ENCODE data around the gene CARMIL1. TPM values are rescaled to one million over a fixed set of nuclear protein-coding genes. Genes with fewer than 3 reads are reported as not detected.
"Not testable (repeated sequence)": the region's sequence is repeated elsewhere in the genome, so short reads cannot be mapped to it uniquely, and the experiment has no call there.

CARMIL1 gene
- total RNA-seq, 2 experiments from 2014 or later, result 3.9 to 4.0 TPM

DNA sequence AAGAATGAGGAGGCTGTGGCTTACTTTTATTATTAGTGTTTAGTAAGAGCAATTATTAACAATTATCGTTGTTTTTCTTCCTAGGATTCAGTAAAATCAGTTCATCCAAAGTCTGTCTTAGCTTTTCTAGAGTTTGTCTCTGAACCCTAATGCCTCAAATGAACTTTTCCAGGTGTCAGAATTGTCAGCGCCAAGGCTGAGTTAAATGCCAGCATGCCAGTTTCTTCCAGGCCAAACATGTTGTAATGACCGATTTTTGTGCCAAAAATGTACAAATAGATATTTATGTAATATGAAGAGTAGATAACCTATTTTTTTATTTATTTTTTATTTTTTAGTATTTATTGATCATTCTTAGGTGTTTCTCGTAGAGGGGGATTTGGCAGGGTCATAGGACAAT is 306.1 kb downstream of the CARMIL1 start:
- Mint-ChIP-seq H3K4me3 (no peak overlapping the region), H3K36me3 (ENCODE audit: low read depth) (peaks cover 4% of the 10 kb centered on the region), H3K4me1 (ENCODE audit: low read depth) (peaks cover 4% of the 10 kb centered on the region), H3K9me3 (no peaks in the 10 kb centered on the region), H3K27ac (no peak overlapping the region), H3K27me3 (ENCODE audit: low read depth) (no peaks in the 10 kb centered on the region)
- CTCF ChIA-PET, result no interaction called here
- DNase-seq, result no peak
- intact Hi-C loops (cut with micrococcal nuclease), result no loop called here

DNA sequence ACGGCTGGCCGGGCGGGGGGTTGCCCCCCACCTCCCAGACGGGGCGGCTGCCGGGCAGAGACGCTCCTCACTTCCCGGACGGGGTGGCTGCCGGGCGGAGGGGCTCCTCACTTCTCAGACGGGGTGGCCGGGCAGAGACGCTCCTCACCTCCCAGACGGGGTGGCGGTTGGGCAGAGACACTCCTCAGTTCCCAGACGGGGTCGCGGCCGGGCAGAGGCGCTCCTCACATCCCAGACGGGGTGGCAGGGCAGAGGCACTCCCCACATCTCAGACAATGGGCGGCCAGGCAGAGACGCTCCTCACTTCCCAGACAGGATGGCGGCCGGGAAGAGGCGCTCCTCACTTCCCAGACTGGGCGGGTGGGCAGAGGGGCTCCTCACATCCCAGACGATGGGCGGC is 306.9 kb downstream of the CARMIL1 start:
- CTCF ChIA-PET; H3K36me3 Mint-ChIP-seq (ENCODE audit: low read depth); H3K27me3 Mint-ChIP-seq (ENCODE audit: low read depth); H3K4me1 Mint-ChIP-seq (ENCODE audit: low read depth); DNase-seq; intact Hi-C loops (cut with micrococcal nuclease); H3K4me3 Mint-ChIP-seq; H3K9me3 Mint-ChIP-seq; H3K27ac Mint-ChIP-seq: not testable (repeated sequence)

DNA sequence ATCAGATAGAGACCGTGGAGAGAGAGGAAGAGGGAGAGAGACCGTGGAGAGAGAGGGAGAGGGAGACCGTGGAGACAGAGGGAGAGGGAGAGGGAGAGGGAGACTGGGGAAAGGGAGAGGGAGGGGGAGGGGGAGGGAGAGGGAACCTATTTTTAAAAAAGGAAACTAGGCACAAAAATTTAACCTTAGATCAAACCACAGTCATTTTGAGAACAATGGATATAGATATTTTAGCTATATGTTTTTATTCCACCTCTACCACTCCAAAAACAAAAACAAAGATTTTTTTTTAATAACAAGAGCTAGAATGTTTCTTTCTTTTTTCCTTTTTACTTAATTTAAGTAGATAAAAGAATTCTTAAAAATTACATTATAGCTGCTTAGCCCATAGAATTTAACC is 307.8 kb downstream of the CARMIL1 start:
- peaks cover 3% of the 10 kb centered on the region for H3K36me3 Mint-ChIP-seq (ENCODE audit: low read depth)
- no peak for DNase-seq
- CTCF ChIA-PET, result no interaction called here
- H3K4me1 Mint-ChIP-seq (ENCODE audit: low read depth), result peaks cover 2% of the 10 kb centered on the region
- H3K27me3 Mint-ChIP-seq (ENCODE audit: low read depth), result no peaks in the 10 kb centered on the region
- intact Hi-C loops (cut with micrococcal nuclease), result no loop called here
- H3K27ac Mint-ChIP-seq, result no peak overlapping the region
- no peak overlapping the region for H3K4me3 Mint-ChIP-seq
- no peaks in the 10 kb centered on the region for H3K9me3 Mint-ChIP-seq

DNA sequence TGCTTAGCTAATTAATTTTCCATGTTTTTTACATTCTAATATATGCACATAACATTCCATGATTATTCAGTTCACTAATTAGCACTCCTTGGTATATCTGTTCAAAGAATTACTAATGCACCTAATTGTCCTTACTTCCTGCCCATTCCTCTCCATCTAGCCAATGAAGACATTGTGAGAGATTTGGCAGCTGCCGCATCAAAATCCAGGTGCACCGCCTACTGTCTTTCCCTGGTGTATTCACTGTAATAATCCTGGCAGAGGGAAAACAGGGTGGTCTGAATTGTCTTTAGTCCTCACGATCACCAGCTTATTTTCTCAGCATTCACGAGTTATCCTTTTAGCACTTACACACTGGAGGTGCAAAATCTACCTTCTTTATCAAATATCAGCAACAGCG is 311.8 kb downstream of the CARMIL1 start:
- intact Hi-C loops (cut with micrococcal nuclease), result no loop called here

DNA sequence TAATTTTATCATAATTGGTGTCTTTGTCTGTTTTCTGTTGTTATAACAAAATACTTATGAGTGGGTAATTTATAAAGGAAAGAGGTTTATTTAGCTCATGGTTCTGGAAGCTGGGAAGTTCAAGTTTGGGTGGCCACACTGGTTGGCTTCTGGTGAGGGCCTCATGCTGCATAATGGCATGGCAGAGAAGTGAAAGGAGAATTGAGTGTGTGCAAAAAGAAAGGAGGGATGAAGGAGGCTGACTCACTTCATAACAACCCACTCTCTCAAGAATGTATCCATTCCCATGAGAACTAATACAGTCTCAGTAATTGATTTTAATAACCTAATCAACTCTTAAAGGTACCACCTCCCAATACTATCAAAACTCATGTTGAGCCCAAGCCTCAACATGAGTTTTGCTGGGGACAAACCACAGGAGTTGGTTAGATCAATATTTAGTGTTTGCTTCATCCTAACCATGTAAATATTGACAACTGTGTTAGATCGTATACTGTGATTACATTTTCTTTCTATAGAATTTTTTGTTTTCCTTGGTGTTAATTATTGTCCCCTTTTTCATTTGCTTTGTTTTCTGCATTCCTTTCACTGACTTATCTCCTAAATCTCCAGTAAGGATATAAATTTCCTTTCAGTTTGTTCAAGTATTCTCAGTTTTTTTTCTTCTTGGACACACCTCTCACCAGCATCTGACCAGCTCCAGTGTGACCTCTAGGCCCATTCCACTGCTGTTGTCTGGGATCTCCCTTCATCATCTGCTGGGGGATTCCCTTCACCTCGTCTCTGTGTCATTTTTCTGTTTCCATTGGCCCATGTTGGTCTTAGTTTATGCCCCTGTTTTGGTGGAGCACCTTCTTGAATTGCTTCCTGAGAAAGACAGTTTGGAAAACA is 318.0 kb downstream of the CARMIL1 start:
- CTCF ChIA-PET, result interaction anchor here (0.7 kb wide), 1 partner anchor 14 kb away, joined by 4 read pairs; no protein-coding TSS in a partner anchor
- Mint-ChIP-seq H3K9me3 (no peaks in the 10 kb centered on the region), H3K4me3 (no peak overlapping the region), H3K4me1 (ENCODE audit: low read depth) (peaks cover 6% of the 10 kb centered on the region), H3K36me3 (ENCODE audit: low read depth) (peaks cover 4% of the 10 kb centered on the region), H3K27me3 (ENCODE audit: low read depth) (no peaks in the 10 kb centered on the region), H3K27ac (no peak overlapping the region)
- no peak for DNase-seq
- intact Hi-C loops (cut with micrococcal nuclease), result no loop called here

More for the DNA sequence above, 311.8 kb downstream of the CARMIL1 start:
- H3K4me1 Mint-ChIP-seq (ENCODE audit: low read depth), result no peaks in the 10 kb centered on the region
- no peak overlapping the region for H3K4me3 Mint-ChIP-seq
- no peaks in the 10 kb centered on the region for H3K27me3 Mint-ChIP-seq (ENCODE audit: low read depth)
- no peak for DNase-seq
- H3K27ac Mint-ChIP-seq, result no peak overlapping the region
- no peaks in the 10 kb centered on the region for H3K9me3 Mint-ChIP-seq
- CTCF ChIA-PET, result interaction anchor here (0.6 to 2.0 kb wide), 4 partner anchors 9 to 326 kb away, joined by 3 to 5 read pairs (median 3); no protein-coding TSS in a partner anchor
- H3K36me3 Mint-ChIP-seq (ENCODE audit: low read depth), result no peaks in the 10 kb centered on the region

DNA sequence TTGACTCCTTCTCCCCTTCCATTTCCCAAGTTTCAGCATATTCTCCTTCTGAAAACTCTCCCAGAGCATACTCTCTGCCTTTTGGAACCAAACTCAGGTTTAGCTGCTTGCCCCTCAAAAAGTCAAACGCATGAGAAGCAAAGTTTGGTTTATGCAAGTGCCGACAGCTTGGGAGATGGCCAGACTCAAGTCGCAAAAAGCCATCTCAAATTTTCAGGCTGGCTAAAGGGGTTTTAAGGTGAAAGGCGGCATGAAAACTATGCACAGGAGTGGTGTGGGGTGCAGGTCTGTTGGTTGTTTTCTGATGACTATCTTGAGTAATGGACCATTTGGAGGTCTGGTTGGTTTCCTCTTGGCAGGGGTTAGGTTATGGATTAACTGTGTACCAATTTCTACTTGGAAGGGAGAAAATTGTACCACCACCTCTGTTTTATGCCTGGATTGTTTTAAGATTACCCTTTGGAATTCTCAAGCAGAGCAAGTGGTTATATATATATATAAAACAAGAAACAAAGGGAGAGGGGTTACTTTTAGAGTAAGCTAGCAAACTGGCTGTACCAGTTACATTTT is 320.4 kb downstream of the CARMIL1 start:
- CTCF ChIA-PET, result interaction anchor here (1.2 to 1.8 kb wide), 6 partner anchors 8 to 376 kb away, joined by 3 to 6 read pairs (median 4); no protein-coding TSS in a partner anchor
- Mint-ChIP-seq H3K4me3 (no peak overlapping the region), H3K27me3 (ENCODE audit: low read depth) (no peaks in the 10 kb centered on the region), H3K9me3 (no peaks in the 10 kb centered on the region), H3K27ac (no peak overlapping the region), H3K4me1 (ENCODE audit: low read depth) (peaks cover 6% of the 10 kb centered on the region), H3K36me3 (ENCODE audit: low read depth) (peaks cover 4% of the 10 kb centered on the region)
- no peak for DNase-seq
- intact Hi-C loops (cut with micrococcal nuclease), result loop anchor here (10.0 kb wide), 1 partner anchor 345 kb away; no protein-coding TSS in a partner anchor

DNA sequence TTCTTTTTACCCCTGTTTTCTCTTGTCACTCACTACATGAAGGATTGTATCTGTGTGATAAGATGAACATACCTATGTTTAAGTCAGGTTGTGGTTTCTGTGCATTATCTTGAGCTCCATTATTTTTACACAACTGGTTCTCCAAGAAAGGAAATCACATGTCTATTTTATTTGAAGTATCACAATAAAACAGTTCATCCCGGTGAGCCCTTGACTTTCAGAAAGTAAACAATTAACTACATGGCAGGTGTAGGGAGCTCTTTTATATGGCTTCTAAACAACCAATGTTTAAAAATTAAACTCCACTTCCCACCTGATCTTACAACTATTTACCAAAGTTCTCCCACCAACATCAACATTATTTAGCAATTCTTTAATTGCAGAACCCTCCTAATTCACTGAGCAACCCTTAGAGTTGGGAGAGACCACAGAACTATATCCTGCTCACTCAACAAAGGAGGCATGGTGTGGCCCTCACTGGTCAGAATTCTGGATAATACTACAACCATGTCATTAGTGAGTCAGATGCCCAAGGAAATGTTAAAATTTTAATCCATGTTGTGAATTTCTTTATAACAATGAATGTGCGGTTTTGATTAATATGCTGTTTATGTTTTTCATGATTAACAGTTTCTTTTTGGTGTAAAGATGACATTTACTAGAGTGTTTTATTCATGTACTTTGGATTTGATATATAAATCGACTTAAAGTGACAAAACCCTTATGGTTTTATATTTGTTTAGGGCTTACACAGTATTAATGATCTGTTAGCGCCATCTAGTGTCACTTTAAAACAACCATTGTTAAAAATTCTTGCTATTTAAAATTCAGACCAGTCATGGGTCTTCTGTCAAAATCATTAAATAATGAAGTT is 322.9 kb downstream of the CARMIL1 start:
- H3K27ac Mint-ChIP-seq, result no peak overlapping the region

DNA sequence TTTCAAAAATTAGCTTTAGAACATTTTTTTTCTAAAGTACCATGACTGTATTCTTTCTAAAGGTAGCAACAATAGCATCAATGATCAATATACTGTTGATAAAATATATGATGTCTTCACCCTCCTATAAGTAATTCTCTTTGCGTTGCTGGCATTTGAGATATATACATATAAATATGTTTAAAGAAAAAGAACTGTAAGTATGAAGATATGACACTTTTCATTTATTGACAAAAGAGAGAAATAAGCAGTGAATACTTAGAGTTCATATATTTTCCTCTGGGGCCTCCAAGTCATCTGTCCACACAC is 323.5 kb downstream of the CARMIL1 start:
- peaks cover 4% of the 10 kb centered on the region for H3K4me1 Mint-ChIP-seq (ENCODE audit: low read depth)
- intact Hi-C loops (cut with micrococcal nuclease), result loop anchor here (1.0 to 10.0 kb wide), 5 partner anchors 46 to 379 kb away; no protein-coding TSS in a partner anchor
- H3K36me3 Mint-ChIP-seq (ENCODE audit: low read depth), result peaks cover 4% of the 10 kb centered on the region
- CTCF ChIA-PET, result interaction anchor here (0.6 to 1.6 kb wide), 5 partner anchors 24 to 380 kb away, joined by 3 to 5 read pairs (median 3); no protein-coding TSS in a partner anchor
- DNase-seq, result no peak
- no peak overlapping the region for H3K27ac Mint-ChIP-seq
- H3K27me3 Mint-ChIP-seq (ENCODE audit: low read depth), result no peaks in the 10 kb centered on the region
- no peak overlapping the region for H3K4me3 Mint-ChIP-seq
- H3K9me3 Mint-ChIP-seq, result no peaks in the 10 kb centered on the region

More for the DNA sequence above, 322.9 kb downstream of the CARMIL1 start:
- Mint-ChIP-seq H3K9me3 (no peaks in the 10 kb centered on the region), H3K4me1 (ENCODE audit: low read depth) (peaks cover 6% of the 10 kb centered on the region), H3K36me3 (ENCODE audit: low read depth) (peaks cover 4% of the 10 kb centered on the region), H3K4me3 (no peak overlapping the region), H3K27me3 (ENCODE audit: low read depth) (no peaks in the 10 kb centered on the region)
- CTCF ChIA-PET, result interaction anchor here (0.6 to 1.6 kb wide), 9 partner anchors 9 to 379 kb away, joined by 3 to 6 read pairs (median 3); no protein-coding TSS in a partner anchor
- no peak for DNase-seq
- intact Hi-C loops (cut with micrococcal nuclease), result loop anchor here (1.0 to 10.0 kb wide), 5 partner anchors 45 to 379 kb away; no protein-coding TSS in a partner anchor

DNA sequence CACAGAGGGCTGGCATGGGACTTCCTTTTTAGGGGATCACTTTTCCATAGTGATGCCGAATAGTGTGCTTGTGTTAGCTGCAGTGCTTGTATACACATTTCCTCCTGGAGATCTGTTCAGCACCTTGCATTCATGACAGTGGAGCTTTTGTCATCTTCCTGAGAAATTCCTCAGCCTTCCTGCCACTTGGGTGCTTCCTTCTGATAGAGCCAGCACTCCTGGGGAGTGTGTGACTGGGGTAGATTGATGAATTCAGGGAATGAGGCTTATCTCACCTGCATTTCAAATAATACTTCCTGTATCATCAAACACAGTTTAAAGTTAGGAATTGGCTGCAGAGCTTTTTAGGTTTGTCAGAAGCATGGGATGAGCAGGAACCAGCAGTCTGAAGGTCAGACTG is 324.1 kb downstream of the CARMIL1 start:
- H3K27ac Mint-ChIP-seq, result no peak overlapping the region
- intact Hi-C loops (cut with micrococcal nuclease), result loop anchor here (2.0 to 10.0 kb wide), 2 partner anchors 46 to 342 kb away; no protein-coding TSS in a partner anchor
- no peaks in the 10 kb centered on the region for H3K27me3 Mint-ChIP-seq (ENCODE audit: low read depth)
- no peak overlapping the region for H3K4me3 Mint-ChIP-seq
- no peak for DNase-seq
- H3K4me1 Mint-ChIP-seq (ENCODE audit: low read depth), result peaks cover 4% of the 10 kb centered on the region
- CTCF ChIA-PET, result interaction anchor here (0.9 to 1.6 kb wide), 4 partner anchors 44 to 380 kb away, joined by 3 to 5 read pairs (median 3); no protein-coding TSS in a partner anchor
- H3K36me3 Mint-ChIP-seq (ENCODE audit: low read depth), result peaks cover 4% of the 10 kb centered on the region
- H3K9me3 Mint-ChIP-seq, result no peaks in the 10 kb centered on the region

DNA sequence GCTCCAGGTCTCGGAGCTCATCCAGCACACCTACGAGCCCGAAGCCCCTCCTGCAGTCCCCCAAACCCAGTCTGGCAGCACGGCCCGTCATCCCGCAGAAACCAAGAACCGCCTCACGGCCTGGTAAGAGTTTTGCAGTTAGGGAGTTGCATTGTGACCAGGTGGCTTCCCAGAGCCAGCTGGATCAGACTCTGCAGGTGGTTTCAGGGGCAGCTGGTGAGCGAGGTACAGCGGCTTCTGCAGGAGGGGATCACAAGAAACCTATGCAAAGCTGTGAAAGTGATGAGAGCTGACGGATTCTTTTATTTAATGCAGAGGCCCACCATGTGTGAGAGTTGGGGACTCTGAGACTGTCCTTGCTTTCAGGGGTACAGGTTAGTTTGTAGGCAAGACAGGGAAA is 327.0 kb downstream of the CARMIL1 start:
- CTCF ChIA-PET, result interaction anchor here (1.8 to 2.3 kb wide), 2 partner anchors 340 to 383 kb away, joined by 5 to 7 read pairs; no protein-coding TSS in a partner anchor
- no peak overlapping the region for H3K4me3 Mint-ChIP-seq
- H3K4me1 Mint-ChIP-seq (ENCODE audit: low read depth), result peaks cover 4% of the 10 kb centered on the region
- no peaks in the 10 kb centered on the region for H3K9me3 Mint-ChIP-seq
- peaks cover 2% of the 10 kb centered on the region for H3K36me3 Mint-ChIP-seq (ENCODE audit: low read depth)
- no peak for DNase-seq
- H3K27ac Mint-ChIP-seq, result no peak overlapping the region
- H3K27me3 Mint-ChIP-seq (ENCODE audit: low read depth), result no peaks in the 10 kb centered on the region
- intact Hi-C loops (cut with micrococcal nuclease), result loop anchor here (10.0 kb wide), 1 partner anchor 339 kb away; no protein-coding TSS in a partner anchor

DNA sequence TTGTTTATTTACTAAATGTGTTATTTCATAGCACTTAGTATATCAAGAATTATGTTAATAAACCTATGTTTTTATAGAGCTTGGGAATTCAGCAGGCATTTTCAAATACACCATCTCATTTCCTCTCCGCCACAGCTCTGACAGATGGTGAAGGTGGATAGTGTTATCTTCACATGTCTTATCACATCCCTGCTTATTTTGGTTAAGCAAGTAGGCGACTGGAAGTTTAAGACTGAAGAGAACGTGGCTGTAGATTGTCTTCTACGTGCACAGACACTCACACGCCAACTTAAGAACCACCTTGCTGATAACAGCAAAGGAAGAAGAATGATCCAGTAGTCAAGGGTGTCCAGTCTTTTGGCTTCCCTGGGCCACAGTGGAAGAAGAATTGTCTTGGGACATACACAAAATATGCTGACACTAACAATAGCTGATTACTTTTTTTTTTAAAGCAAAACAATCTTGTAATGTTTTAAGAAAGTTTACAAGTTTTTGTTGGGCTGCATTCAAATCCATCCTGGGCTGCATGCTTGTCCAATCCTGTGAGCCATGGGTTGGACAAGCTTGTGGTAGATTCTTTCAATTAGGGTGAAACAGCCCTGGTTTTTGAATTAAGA is 329.5 kb downstream of the CARMIL1 start:
- CTCF ChIA-PET, result interaction anchor here (0.6 to 1.6 kb wide), 4 partner anchors 9 to 374 kb away, joined by 3 read pairs; no protein-coding TSS in a partner anchor
- peaks cover 2% of the 10 kb centered on the region for H3K36me3 Mint-ChIP-seq (ENCODE audit: low read depth)
- no peaks in the 10 kb centered on the region for H3K27me3 Mint-ChIP-seq (ENCODE audit: low read depth)
- H3K4me1 Mint-ChIP-seq (ENCODE audit: low read depth), result no peaks in the 10 kb centered on the region
- no peak overlapping the region for H3K4me3 Mint-ChIP-seq
- no peak overlapping the region for H3K27ac Mint-ChIP-seq
- H3K9me3 Mint-ChIP-seq, result no peaks in the 10 kb centered on the region
- no peak for DNase-seq
- intact Hi-C loops (cut with micrococcal nuclease), result loop anchor here (10.0 kb wide), 1 partner anchor 336 kb away; no protein-coding TSS in a partner anchor
